GM12801 (cell line): ENCODE data around the gene SMC6.

ENCODE experiments used
- TF ChIP-seq, protein P1 (sequence below): IDR thresholded peaks from one replicate; pipeline ENCODE4 v1.5.1; 2011; ENCODE audit warnings: control low read depth; ENCODE audit not compliant: insufficient read length; ENCODE audit errors: extremely low read depth

The SMC6 gene

DNA sequence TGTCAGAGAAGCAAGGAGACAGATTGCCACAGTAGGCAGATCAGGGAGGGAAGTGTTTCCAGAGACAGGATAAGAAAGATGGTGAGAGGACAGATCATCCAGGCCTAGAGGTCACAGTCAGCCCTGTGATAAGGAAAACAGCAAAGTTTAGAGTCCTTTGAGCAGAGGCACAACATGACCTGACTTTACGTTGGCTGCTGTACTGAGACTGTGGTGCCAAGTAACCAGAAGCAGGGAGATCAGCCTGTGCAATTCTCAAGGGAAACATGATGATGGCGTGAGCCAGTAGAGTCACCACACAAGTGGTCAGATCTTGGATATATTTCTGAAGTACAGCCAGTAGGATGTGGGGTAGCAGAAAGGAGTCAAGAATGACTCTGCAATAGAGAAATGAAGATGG lies 43.7 kb downstream of the SMC6 start:
- TF ChIP-seq, protein P1, sequence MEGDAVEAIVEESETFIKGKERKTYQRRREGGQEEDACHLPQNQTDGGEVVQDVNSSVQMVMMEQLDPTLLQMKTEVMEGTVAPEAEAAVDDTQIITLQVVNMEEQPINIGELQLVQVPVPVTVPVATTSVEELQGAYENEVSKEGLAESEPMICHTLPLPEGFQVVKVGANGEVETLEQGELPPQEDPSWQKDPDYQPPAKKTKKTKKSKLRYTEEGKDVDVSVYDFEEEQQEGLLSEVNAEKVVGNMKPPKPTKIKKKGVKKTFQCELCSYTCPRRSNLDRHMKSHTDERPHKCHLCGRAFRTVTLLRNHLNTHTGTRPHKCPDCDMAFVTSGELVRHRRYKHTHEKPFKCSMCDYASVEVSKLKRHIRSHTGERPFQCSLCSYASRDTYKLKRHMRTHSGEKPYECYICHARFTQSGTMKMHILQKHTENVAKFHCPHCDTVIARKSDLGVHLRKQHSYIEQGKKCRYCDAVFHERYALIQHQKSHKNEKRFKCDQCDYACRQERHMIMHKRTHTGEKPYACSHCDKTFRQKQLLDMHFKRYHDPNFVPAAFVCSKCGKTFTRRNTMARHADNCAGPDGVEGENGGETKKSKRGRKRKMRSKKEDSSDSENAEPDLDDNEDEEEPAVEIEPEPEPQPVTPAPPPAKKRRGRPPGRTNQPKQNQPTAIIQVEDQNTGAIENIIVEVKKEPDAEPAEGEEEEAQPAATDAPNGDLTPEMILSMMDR, result no peak

DNA sequence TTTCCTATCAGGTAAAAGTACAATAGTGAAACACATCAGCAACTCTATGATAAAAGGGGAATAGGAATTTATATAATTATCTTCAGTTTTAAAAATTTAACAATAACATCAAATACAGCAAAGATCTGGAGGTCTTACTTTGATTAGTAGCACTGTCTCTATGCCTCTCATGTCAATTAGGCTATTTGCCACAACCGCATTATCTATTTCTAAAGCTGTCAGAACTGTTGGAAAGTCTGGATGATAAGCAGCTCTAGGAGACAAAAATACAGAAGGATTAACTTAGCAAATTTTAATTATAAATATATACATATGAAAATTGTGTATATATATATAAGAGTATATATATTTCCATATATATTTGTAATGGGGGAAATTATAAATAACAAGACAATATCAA lies 45.1 kb downstream of the SMC6 start:
- TF ChIP-seq, protein P1, result no peak

DNA sequence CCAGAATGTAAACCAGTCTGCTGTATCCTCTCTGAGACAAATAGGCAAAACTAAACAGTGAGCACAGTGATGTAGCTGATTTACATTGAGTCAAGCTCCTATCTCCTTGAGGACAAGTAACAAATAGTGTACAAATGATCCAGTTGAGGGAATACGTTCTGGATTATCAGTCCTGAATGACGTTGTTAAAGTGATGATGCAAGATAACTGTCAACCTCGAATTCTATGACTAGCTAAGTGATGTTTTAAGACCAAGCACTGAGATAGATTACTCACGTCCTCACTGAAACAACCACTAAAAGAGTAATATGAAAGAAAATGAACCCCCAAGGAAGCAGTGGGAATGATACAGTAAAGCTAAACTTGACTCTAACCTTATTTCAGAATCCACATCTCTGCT lies 46.8 kb downstream of the SMC6 start:
- TF ChIP-seq, protein P1, result no peak

DNA sequence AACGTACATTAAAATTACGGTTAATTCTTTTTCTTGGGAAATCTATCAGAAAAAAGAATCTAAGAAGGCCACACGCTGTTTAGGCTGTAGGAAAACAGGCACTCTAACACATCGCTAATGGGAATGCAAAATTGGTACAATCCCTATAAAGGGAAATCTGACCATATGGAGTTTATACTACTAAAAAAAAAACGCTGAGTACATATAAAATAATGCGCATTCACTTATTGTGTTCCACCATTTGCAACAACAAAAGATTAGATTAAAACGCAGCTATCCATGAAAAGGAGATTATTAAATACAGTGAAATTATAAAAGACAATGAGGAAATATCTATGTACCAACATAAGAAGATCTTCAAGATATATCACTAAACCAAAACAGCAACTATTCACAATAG lies 62.8 kb downstream of the SMC6 start:
- TF ChIP-seq, protein P1, result no peak

DNA sequence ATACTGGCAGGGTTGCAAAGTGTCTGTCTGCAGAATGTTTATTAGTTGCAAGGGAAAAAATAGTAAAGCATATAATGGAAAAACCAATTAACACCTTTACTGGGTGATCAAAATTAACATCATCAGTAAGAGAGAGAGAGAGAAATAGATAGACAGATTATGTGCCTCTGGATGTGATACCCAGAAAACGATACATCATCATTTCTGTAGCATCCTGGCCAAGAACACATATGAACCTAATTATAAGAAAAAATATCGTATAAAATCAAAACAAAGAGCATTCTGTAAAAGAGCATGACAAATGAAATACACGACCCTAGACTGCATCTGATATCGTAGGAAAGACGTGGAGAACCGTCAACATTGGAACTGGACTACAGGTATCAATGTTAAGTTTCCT lies 64.6 kb downstream of the SMC6 start:
- TF ChIP-seq, protein P1, result no peak

DNA sequence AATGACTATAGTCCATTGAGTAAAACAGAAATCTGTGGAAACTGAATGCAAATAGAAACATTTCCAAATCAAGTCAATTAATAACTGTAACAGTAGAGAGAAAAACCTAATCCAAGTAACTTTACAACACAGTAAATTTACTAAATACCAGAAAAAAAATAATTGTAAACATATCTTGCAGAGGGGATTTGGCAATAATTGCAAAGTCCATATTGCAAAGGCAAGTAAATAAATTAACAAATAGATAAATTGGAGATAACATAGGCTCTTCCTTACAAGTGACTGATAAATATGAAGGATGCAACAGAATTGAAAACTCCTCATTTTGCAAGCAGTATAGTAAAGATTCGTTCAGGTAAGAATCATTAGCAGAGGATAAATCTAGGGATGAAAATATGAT lies 65.0 kb downstream of the SMC6 start:
- TF ChIP-seq, protein P1, result no peak

DNA sequence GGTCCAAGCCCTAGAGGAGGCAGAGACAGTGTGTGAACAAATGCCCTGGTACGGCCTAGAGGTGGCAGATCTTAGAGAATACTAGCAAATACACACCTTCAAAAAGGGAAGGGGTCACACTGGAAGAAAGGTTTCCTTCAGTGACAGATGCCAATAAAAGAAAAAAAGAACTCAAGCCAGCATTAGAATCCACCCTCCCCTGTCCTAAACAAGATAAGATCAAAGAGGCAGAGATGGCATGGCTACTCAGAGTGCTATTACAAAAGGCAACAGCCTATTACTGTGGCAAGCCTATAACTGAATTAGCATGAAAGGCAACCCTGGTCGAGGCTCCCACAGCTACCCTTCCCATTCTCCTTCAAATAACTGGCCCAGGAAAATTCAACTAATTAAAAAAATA lies 69.6 kb downstream of the SMC6 start:
- TF ChIP-seq, protein P1, result no peak
